Keratinocyte (primary cell): ENCODE data around the gene C5orf22.

Experiments used
- EZH2 ChIP-seq: IDR thresholded peaks from one replicate; pipeline ENCODE4 v1.6.1; 2012; ENCODE audit warnings: inconsistent platforms, mild to moderate bottlenecking, low read length, moderate library complexity
- TF ChIP-seq, protein P1 (sequence below), 3 experiments: IDR thresholded peaks in 1 of 3; conservative IDR thresholded peaks in 1 of 3; optimal IDR thresholded peaks in 1 of 3; 2 replicates in 2 of 3; 3 replicates in 1 of 3; pipeline versions ENCODE3 to v1.5.1; 2011; ENCODE audit warnings: low read length in 3 of 3, mild to moderate bottlenecking in 3 of 3, moderate library complexity in 2 of 3, control low read depth in 1 of 3, inconsistent platforms in 1 of 3; ENCODE audit not compliant: insufficient read depth in 2 of 3; ENCODE audit errors: extremely low read depth in 1 of 3

DNA sequence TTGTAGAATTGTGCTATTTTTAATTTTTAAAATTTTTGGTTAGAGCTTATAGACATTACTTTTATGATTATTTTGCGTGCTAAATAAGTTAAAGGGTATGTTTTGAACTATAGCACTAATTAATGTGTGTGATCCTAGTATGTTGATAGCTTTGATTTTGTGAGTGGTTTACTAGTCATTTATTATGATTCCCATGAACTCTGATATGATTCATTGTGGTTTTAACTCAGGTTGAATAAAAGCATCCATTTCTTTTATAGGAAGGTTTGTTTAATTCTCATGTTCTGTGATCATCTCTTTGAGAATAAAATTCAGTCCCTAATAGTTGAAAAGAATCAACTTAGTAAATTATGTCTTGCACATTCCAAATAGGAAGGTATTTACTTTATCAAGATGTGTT, 22.5 kb downstream of the C5orf22 start:
- TF ChIP-seq, protein P1, sequence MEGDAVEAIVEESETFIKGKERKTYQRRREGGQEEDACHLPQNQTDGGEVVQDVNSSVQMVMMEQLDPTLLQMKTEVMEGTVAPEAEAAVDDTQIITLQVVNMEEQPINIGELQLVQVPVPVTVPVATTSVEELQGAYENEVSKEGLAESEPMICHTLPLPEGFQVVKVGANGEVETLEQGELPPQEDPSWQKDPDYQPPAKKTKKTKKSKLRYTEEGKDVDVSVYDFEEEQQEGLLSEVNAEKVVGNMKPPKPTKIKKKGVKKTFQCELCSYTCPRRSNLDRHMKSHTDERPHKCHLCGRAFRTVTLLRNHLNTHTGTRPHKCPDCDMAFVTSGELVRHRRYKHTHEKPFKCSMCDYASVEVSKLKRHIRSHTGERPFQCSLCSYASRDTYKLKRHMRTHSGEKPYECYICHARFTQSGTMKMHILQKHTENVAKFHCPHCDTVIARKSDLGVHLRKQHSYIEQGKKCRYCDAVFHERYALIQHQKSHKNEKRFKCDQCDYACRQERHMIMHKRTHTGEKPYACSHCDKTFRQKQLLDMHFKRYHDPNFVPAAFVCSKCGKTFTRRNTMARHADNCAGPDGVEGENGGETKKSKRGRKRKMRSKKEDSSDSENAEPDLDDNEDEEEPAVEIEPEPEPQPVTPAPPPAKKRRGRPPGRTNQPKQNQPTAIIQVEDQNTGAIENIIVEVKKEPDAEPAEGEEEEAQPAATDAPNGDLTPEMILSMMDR (optimal IDR thresholded peaks at IDR 0.05 in 1 of 3, IDR thresholded peaks at IDR 0.05 in 1 of 3, conservative IDR thresholded peaks at IDR 0.05 in 1 of 3; ENCODE audit: extremely low read depth in 1 of 3, insufficient read depth in 2 of 3, low read length in 3 of 3): no peak
- no peak for TF ChIP-seq EZH2
